Endothelial cell of umbilical vein (primary cell): ENCODE measurements around the gene NAA16. TPM values are rescaled to one million over a fixed set of nuclear protein-coding genes. Genes with fewer than 3 reads are reported as not detected.

Experiments
- BruUV-seq: library from RNA; stranded (reverse); fragments of 400-500 nt; replicated peaks from 2 replicates; lab custom pipeline; 2021; lab: Mats Ljungman, UMichigan
- CTCF ChIA-PET: fragments of 300-600, 350-600 bp; sonication (Branson Sonifier 250); formaldehyde crosslinking; loops from one replicate; lab custom pipeline; 2021; ENCODE audit warnings: antibody characterized with exemption, inconsistent platforms; lab: Charles Lee
- POLR2A ChIA-PET: fragments of 300-600, 350-600 bp; sonication (Branson Sonifier 250); formaldehyde crosslinking; loops from one replicate; lab custom pipeline; 2021; ENCODE audit warnings: antibody characterized with exemption, inconsistent platforms; lab: Charles Lee
- DNase-seq: peaks from one replicate; pipeline ENCODE4 v3.0.0-alpha.2; 2011; ENCODE audit warnings: low read depth, low spot score
- FAIRE-seq: peaks from 2 replicates; lab custom pipeline; 2011; peaks lifted over from hg19 to GRCh38; lab: Jason Lieb, UNC
- H2AFZ ChIP-seq: 2 replicates; pipeline ENCODE4 v1.6.0; 2012; ENCODE audit warnings: low read depth, low read length, control low read depth, inconsistent platforms
- H3K27ac ChIP-seq: 2 replicates; pipeline ENCODE4 v1.5.1; 2011; ENCODE audit warnings: low read depth, mild to moderate bottlenecking, control low read depth, low read length, moderate library complexity; ENCODE audit not compliant: insufficient read depth
- H3K27me3 ChIP-seq, 2 experiments: 2 replicates each; pipeline versions ENCODE4 v1.6.0 to v1.6.1; 2011; ENCODE audit warnings: low read length in 2 of 2, mixed read lengths in 1 of 2; ENCODE audit not compliant: control insufficient read depth in 2 of 2, insufficient read depth in 2 of 2
- H3K36me3 ChIP-seq, 2 experiments: 2 replicates in 1 of 2; 3 replicates in 1 of 2; pipeline ENCODE4 v1.5.1; 2011; ENCODE audit warnings: low read length in 2 of 2, mild to moderate bottlenecking in 1 of 2, moderate library complexity in 1 of 2; ENCODE audit not compliant: control insufficient read depth in 2 of 2, insufficient read depth in 2 of 2; ENCODE audit errors: extremely low read depth in 1 of 2
- H3K4me1 ChIP-seq: 3 replicates; pipeline ENCODE4 v1.5.1; 2011; ENCODE audit warnings: mild to moderate bottlenecking, low read length; ENCODE audit not compliant: control insufficient read depth, insufficient read depth; ENCODE audit errors: extremely low read depth
- H3K4me2 ChIP-seq: 2 replicates; pipeline ENCODE4 v1.6.1; 2011; ENCODE audit warnings: low read length, control low read depth, mixed read lengths; ENCODE audit not compliant: insufficient read depth
- H3K4me3 ChIP-seq, 3 experiments: fragments of 200-600 bp in 1 of 3; sonication (generic), shearing (Covaris generic) in 1 of 3; replicated peaks in 1 of 3; 2 replicates each; pipeline ENCODE4 v1.5.1; 2011 to 2016; ENCODE audit warnings: control low read depth in 3 of 3, low read length in 3 of 3, mild to moderate bottlenecking in 2 of 3, inconsistent platforms in 1 of 3, low read depth in 1 of 3, moderate library complexity in 1 of 3; ENCODE audit not compliant: insufficient read depth in 1 of 3
- H3K79me2 ChIP-seq: 2 replicates; pipeline ENCODE4 v1.6.0; 2012; ENCODE audit warnings: low read length, inconsistent platforms; ENCODE audit not compliant: control insufficient read depth, insufficient read depth
- H3K9ac ChIP-seq: replicated peaks from 2 replicates; pipeline ENCODE3; 2011; ENCODE audit warnings: low read length, control low read depth; ENCODE audit not compliant: insufficient read depth; ENCODE audit errors: extremely low read depth
- H3K9me1 ChIP-seq: replicated peaks from 3 replicates; pipeline ENCODE4 v1.6.0; 2011; ENCODE audit warnings: mild to moderate bottlenecking, low read length; ENCODE audit not compliant: control insufficient read depth, insufficient read depth; ENCODE audit errors: extremely low read depth
- H3K9me3 ChIP-seq: replicated peaks from 2 replicates; pipeline ENCODE4 v1.5.1; 2012; ENCODE audit warnings: low read length, inconsistent platforms; ENCODE audit not compliant: control insufficient read depth, insufficient read depth
- H4K20me1 ChIP-seq: replicated peaks from 2 replicates; pipeline ENCODE3; 2011; ENCODE audit warnings: mild to moderate bottlenecking, low read length; ENCODE audit not compliant: control insufficient read depth, insufficient read depth; ENCODE audit errors: extremely low read depth
- CTCF ChIP-seq, 2 donors: IDR thresholded peaks; 1 replicate in 1 of 2; 2 replicates in 1 of 2; pipeline ENCODE4 v1.5.1; 2011; ENCODE audit warnings: low read length in 2 of 2, mild to moderate bottlenecking in 2 of 2, moderate library complexity in 2 of 2, control low read depth in 1 of 2, inconsistent platforms in 1 of 2, low read depth in 1 of 2; ENCODE audit not compliant: insufficient read depth in 1 of 2; ENCODE audit errors: extremely low read depth in 1 of 2
- EZH2 ChIP-seq: IDR thresholded peaks from 2 replicates; pipeline ENCODE4 v1.6.1; 2012; ENCODE audit warnings: borderline replicate concordance, low read depth, mild to moderate bottlenecking, moderate library complexity, low read length, inconsistent platforms; ENCODE audit not compliant: severe bottlenecking
- FOS ChIP-seq: IDR thresholded peaks from 2 replicates; pipeline ENCODE4 v1.6.1; 2011; ENCODE audit warnings: mild to moderate bottlenecking, low read length, moderate library complexity, borderline replicate concordance; ENCODE audit not compliant: insufficient read depth
- GATA2 ChIP-seq: IDR thresholded peaks from 2 replicates; pipeline ENCODE4 v1.7.0; 2011; ENCODE audit warnings: low read depth, mild to moderate bottlenecking, moderate library complexity, mixed read lengths, low read length; ENCODE audit not compliant: insufficient read length, insufficient read depth
- JUN ChIP-seq: IDR thresholded peaks from 2 replicates; pipeline ENCODE4 v1.6.1; 2011; ENCODE audit warnings: borderline replicate concordance, low read depth; ENCODE audit not compliant: insufficient read length, insufficient read depth
- MAX ChIP-seq: IDR thresholded peaks from 2 replicates; pipeline ENCODE4 v1.6.1; 2011; ENCODE audit not compliant: insufficient read depth, insufficient read length
- MYC ChIP-seq: IDR thresholded peaks from one replicate; pipeline ENCODE4 v1.6.1; 2011; ENCODE audit warnings: mild to moderate bottlenecking, low read depth, low read length
- POLR2A ChIP-seq: IDR thresholded peaks from 2 replicates; pipeline ENCODE4 v1.6.1; 2012; ENCODE audit warnings: low read depth, mild to moderate bottlenecking, control low read depth, low read length
- POLR2AphosphoS5 ChIP-seq: IDR thresholded peaks from 2 replicates; pipeline ENCODE4 v1.6.1; 2012; ENCODE audit warnings: low read depth, mild to moderate bottlenecking, control low read depth, low read length, moderate library complexity; ENCODE audit not compliant: insufficient read depth
- dilution Hi-C: fragments of 300-500 bp; cut with MboI; formaldehyde crosslinking; loops from one replicate; pipeline ENCODE4 v1.15.0; 2019; ENCODE audit warnings: low sequenced_read_pairs; ENCODE audit not compliant: extremely low pct_ligation_motif_present
- intact Hi-C: fragments of 100-400 bp; cut with micrococcal nuclease; formaldehyde crosslinking; loops from one replicate; pipeline ENCODE4 v1.10.0; 2022
- polyA plus RNA-seq, 4 experiments: library from polyadenylated mRNA; depleted of rRNA in 3 of 4; stranded (reverse) in 3 of 4; unstranded in 1 of 4; fragments of >200 nt; gene quantifications; 2 replicates each; pipeline versions ENCODE4 v1.2.1 to v1.2.3, GENCODE V29; 2011 to 2012; ENCODE audit warnings: missing spikeins in 1 of 4
- total RNA-seq: library from RNA; stranded (reverse); gene quantifications from 2 replicates; pipeline ENCODE4 v1.2.3, GENCODE V29; 2021

The NAA16 gene
- total and polyA plus RNA-seq, 2 donors (not counting 3 experiments of a cell fraction or from before 2014, with no cell fraction given) = 8.6 to 26.1 TPM

GRCh38 chr13:41294914-41295313, 16.2 kb upstream of the NAA16 start:
- Histone ChIP-seq H3K4me3 (no peak overlapping the region), H3K4me1 (no peaks in the 10 kb centered on the region), H4K20me1 (no peaks in the 10 kb centered on the region), H3K9me1 (no peaks in the 10 kb centered on the region), H3K27ac (no peak overlapping the region), H2AFZ (no peak overlapping the region), H3K79me2 (no peaks in the 10 kb centered on the region), H3K9ac (no peak overlapping the region), H3K27me3 (no peaks in the 10 kb centered on the region), H3K4me2 (no peak overlapping the region), H3K36me3 (no peaks in the 10 kb centered on the region), H3K9me3 (no peaks in the 10 kb centered on the region)
- no peak for FAIRE-seq
- POLR2A ChIA-PET = no interaction called here
- DNase-seq = no peak
- intact Hi-C loops = no loop called here
- dilution Hi-C loops = no loop called here
- CTCF ChIA-PET = no interaction called here
- BruUV-seq = no TSS peak
- TF ChIP-seq JUN (no peak), MAX (no peak), GATA2 (no peak), POLR2AphosphoS5 (no peak), EZH2 (no peak), CTCF (IDR thresholded peaks at IDR 0.05; ENCODE audit: extremely low read depth in 1 of 2, insufficient read depth in 1 of 2, low read depth in 1 of 2, low read length in 2 of 2) (no peak), MYC (no peak), POLR2A (no peak), FOS (no peak)
